ENCODE results near the gene RALA. TPM values are rescaled to one million over a fixed set of nuclear protein-coding genes. Genes with fewer than 3 reads are reported as not detected.
A peak's percentile ranks its signal among the peaks of the same experiment; 100 is the strongest.

RALA gene
- total RNA-seq, 2 experiments from 2014 or later, result 32.5 to 32.8 TPM

DNA sequence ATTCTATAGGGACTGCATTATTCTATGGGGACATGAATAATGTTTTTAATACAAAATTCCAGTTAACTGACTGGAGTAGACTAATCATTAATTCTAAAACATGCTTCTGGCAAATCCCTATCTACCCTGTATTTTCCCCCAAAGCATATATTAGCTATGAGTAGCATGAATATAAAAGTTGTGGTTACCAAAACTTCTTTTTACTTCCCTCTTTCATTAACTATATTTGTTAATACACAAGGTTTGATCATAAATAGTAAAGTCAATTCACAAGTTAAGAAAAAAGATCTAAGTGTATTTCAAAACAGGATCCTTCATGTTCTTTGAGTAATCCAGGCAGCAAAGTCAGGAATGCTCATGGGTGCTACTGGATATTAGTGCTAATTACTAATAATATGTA is 2.9 kb upstream of the RALA start:
- Mint-ChIP-seq H3K27me3 (peaks cover 3% of the 10 kb centered on the region), H3K4me3 (no peak overlapping the region), H3K4me1 (ENCODE audit: low read depth) (peaks cover 21% of the 10 kb centered on the region), H3K9me3 (no peaks in the 10 kb centered on the region), H3K27ac (no peak overlapping the region), H3K36me3 (ENCODE audit: low read depth) (peaks cover 10% of the 10 kb centered on the region)
- POLR2A ChIA-PET, result interaction anchor here (1.9 kb wide), 1 partner anchor 11 kb away, joined by 5 read pairs; no protein-coding TSS in a partner anchor
- DNase-seq, result no peak
- CTCF ChIA-PET, result interaction anchor here (0.9 to 4.7 kb wide), 4 partner anchors 11 to 125 kb away, joined by 4 to 59 read pairs (median 5); no protein-coding TSS in a partner anchor
- intact Hi-C loops (cut with micrococcal nuclease), result loop anchor here (5.0 kb wide), 1 partner anchor 33 kb away; no protein-coding TSS in a partner anchor
- ATAC-seq, result no peak
- TF ChIP-seq CTCF (IDR thresholded peaks at IDR 0.05), result no peak

- H3K36me3 Mint-ChIP-seq (ENCODE audit: low read depth), result peaks cover 10% of the 10 kb centered on the region
- CTCF ChIA-PET, result interaction anchor here (1.0 to 4.7 kb wide), 6 partner anchors 12 to 124 kb away, joined by 4 to 59 read pairs (median 5); no protein-coding TSS in a partner anchor
- H3K27me3 Mint-ChIP-seq, result no peaks in the 10 kb centered on the region
- ATAC-seq (no peak), DNase-seq (no peak)
- peaks cover 28% of the 10 kb centered on the region for H3K4me1 Mint-ChIP-seq (ENCODE audit: low read depth)
- no peaks in the 10 kb centered on the region for H3K9me3 Mint-ChIP-seq
- H3K27ac Mint-ChIP-seq, result no peak overlapping the region
- POLR2A ChIA-PET, result interaction anchor here (1.0 to 1.9 kb wide), 2 partner anchors 12 to 115 kb away, joined by 3 to 5 read pairs; no protein-coding TSS in a partner anchor
- no peak for TF ChIP-seq CTCF (IDR thresholded peaks at IDR 0.05)
- no peak overlapping the region for H3K4me3 Mint-ChIP-seq
- intact Hi-C loops (cut with micrococcal nuclease), result loop anchor here (5.0 kb wide), 1 partner anchor 34 kb away; no protein-coding TSS in a partner anchor
Measured at GRCh38 chr7:39621261-39621660, 2.1 kb upstream of the RALA start.

GRCh38 chr7:39621784-39622411 is 1.5 kb upstream of the RALA start:
- no peak for TF ChIP-seq CTCF (IDR thresholded peaks at IDR 0.05)
- Mint-ChIP-seq H3K27me3 (no peaks in the 10 kb centered on the region), H3K9me3 (no peaks in the 10 kb centered on the region), H3K4me3 (peak overlapping the region; percentile 99), H3K36me3 (ENCODE audit: low read depth) (peaks cover 10% of the 10 kb centered on the region), H3K4me1 (ENCODE audit: low read depth) (peaks cover 34% of the 10 kb centered on the region), H3K27ac (peak overlapping the region; percentile 93)
- no peak for DNase-seq
- ChIA-PET POLR2A (interaction anchor here (0.8 to 3.3 kb wide), 8 partner anchors 8 to 115 kb away, joined by 3 to 12 read pairs (median 4); no protein-coding TSS in a partner anchor), CTCF (interaction anchor here (0.6 to 4.7 kb wide), 9 partner anchors 13 to 268 kb away, joined by 3 to 59 read pairs (median 4); no protein-coding TSS in a partner anchor)
- no peak for ATAC-seq
- intact Hi-C loops (cut with micrococcal nuclease), result loop anchor here (5.0 kb wide), 1 partner anchor 35 kb away; no protein-coding TSS in a partner anchor

DNA sequence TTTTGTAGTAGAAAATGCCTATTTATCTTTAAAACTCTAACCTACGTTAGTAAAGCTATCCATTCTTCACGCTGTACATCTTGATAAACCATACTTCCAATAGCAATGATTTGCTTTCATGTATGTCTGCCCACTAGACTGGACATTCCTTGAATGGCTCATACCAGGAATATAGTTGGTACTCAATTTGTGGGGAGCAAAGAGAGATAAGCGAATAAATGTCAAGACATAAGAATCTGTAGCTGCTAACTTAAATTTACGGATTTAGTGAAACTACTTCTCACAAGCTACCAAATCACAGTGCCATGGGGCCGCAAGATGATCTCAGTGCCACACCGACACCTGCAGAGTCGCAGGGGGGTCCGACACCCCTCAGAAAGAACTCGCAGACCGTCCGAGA is 763 bp upstream of the RALA start:
- intact Hi-C loops (cut with micrococcal nuclease), result loop anchor here (5.0 kb wide), 1 partner anchor 35 kb away; no protein-coding TSS in a partner anchor

More for the DNA sequence above, 763 bp upstream of the RALA start:
- Mint-ChIP-seq H3K4me3 (peak overlapping the region; percentile 99), H3K27ac (peak overlapping the region; percentile 93), H3K9me3 (no peaks in the 10 kb centered on the region), H3K27me3 (no peaks in the 10 kb centered on the region), H3K4me1 (ENCODE audit: low read depth) (peaks cover 41% of the 10 kb centered on the region), H3K36me3 (ENCODE audit: low read depth) (peaks cover 10% of the 10 kb centered on the region)
- ATAC-seq (no peak), DNase-seq (no peak)
- POLR2A ChIA-PET, result interaction anchor here (0.8 to 3.3 kb wide), 14 partner anchors 9 to 512 kb away, joined by 3 to 12 read pairs (median 4); partner anchors contain the start of genes MPLKIP and SUGCT
- no peak for TF ChIP-seq CTCF (IDR thresholded peaks at IDR 0.05)
- CTCF ChIA-PET, result interaction anchor here (0.6 to 4.7 kb wide), 13 partner anchors 10 to 513 kb away, joined by 3 to 59 read pairs (median 4); no protein-coding TSS in a partner anchor

All from activated CD8-positive, alpha-beta T cell treated with anti-CD3 and anti-CD28 coated beads for 36 hours (primary cell).